Loucy (cell line): ENCODE results near the gene DBNL.

ENCODE experiments used
- H2AFZ ChIP-seq: fragments of 200-600 bp; sonication (generic); 2 replicates; pipeline ENCODE4 v1.6.0; 2016; ENCODE audit warnings: antibody characterized with exemption, mild to moderate bottlenecking, low read length, moderate library complexity
- H3F3A ChIP-seq: fragments of 200-600 bp; 2 replicates; pipeline ENCODE4 v1.6.0; 2016; ENCODE audit warnings: antibody characterized with exemption, low read depth, mild to moderate bottlenecking
- H3K27me3 ChIP-seq: fragments of 200-600 bp; sonication (generic); 2 replicates; pipeline ENCODE4 v1.6.1; 2014; ENCODE audit warnings: low read length, mild to moderate bottlenecking; ENCODE audit not compliant: insufficient read depth, poor library complexity, severe bottlenecking
- H3K36me3 ChIP-seq: fragments of 200-600 bp; sonication (generic); 2 replicates; pipeline ENCODE4 v1.6.1; 2016; ENCODE audit warnings: low read length; ENCODE audit not compliant: insufficient read depth
- H3K4me1 ChIP-seq: fragments of 200-600 bp; sonication (generic); 2 replicates; pipeline ENCODE4 v1.5.1; 2014; ENCODE audit warnings: low read length, mild to moderate bottlenecking; ENCODE audit not compliant: insufficient read depth, poor library complexity, severe bottlenecking
- H3K4me2 ChIP-seq: fragments of 200-600 bp; sonication (generic); 2 replicates; pipeline ENCODE4 v1.6.0; 2014; ENCODE audit warnings: antibody characterized with exemption, low read length, low read depth, mild to moderate bottlenecking; ENCODE audit not compliant: poor library complexity, severe bottlenecking
- H3K4me3 ChIP-seq: fragments of 200-600 bp; sonication (generic); 2 replicates; pipeline ENCODE4 v1.5.1; 2014; ENCODE audit warnings: low read length, mild to moderate bottlenecking, mixed read lengths; ENCODE audit not compliant: poor library complexity, severe bottlenecking
- H3K79me2 ChIP-seq: fragments of 200-600 bp; sonication (generic); 2 replicates; pipeline ENCODE4 v1.6.1; 2014; ENCODE audit warnings: low read length; ENCODE audit not compliant: insufficient read depth
- H3K9ac ChIP-seq: fragments of 200-600 bp; sonication (generic); 2 replicates; pipeline ENCODE4 v1.6.0; 2014; ENCODE audit warnings: mild to moderate bottlenecking, low read depth, low read length, moderate library complexity; ENCODE audit not compliant: poor library complexity, severe bottlenecking
- H3K9me2 ChIP-seq: fragments of 200-600 bp; sonication (generic); replicated peaks from 2 replicates; pipeline ENCODE4 v1.6.1; 2016; ENCODE audit warnings: low read depth, low read length, mixed read lengths
- H3K9me3 ChIP-seq: fragments of 200-600 bp; sonication (generic); 2 replicates; pipeline ENCODE4 v1.6.1; 2014; ENCODE audit warnings: mild to moderate bottlenecking, antibody characterized with exemption, low read length, low read depth; ENCODE audit not compliant: insufficient read depth
- H4K20me1 ChIP-seq: fragments of 200-600 bp; sonication (generic); 2 replicates; pipeline ENCODE4 v1.6.0; 2014; ENCODE audit warnings: antibody characterized with exemption, low read length, mild to moderate bottlenecking; ENCODE audit not compliant: insufficient read depth, poor library complexity, severe bottlenecking
- EZH2phosphoT487 ChIP-seq: fragments of 200-600 bp; IDR thresholded peaks from 2 replicates; pipeline ENCODE4 v1.6.1; 2018; ENCODE audit warnings: antibody characterized with exemption, mild to moderate bottlenecking, moderate library complexity, borderline replicate concordance
- TF ChIP-seq, protein P1 (sequence below): fragments of 200-600 bp; sonication (generic); conservative IDR thresholded peaks from 2 replicates; pipeline ENCODE4 v1.5.1; 2014; ENCODE audit warnings: mild to moderate bottlenecking, antibody characterized with exemption, low read length

The DBNL gene

DNA sequence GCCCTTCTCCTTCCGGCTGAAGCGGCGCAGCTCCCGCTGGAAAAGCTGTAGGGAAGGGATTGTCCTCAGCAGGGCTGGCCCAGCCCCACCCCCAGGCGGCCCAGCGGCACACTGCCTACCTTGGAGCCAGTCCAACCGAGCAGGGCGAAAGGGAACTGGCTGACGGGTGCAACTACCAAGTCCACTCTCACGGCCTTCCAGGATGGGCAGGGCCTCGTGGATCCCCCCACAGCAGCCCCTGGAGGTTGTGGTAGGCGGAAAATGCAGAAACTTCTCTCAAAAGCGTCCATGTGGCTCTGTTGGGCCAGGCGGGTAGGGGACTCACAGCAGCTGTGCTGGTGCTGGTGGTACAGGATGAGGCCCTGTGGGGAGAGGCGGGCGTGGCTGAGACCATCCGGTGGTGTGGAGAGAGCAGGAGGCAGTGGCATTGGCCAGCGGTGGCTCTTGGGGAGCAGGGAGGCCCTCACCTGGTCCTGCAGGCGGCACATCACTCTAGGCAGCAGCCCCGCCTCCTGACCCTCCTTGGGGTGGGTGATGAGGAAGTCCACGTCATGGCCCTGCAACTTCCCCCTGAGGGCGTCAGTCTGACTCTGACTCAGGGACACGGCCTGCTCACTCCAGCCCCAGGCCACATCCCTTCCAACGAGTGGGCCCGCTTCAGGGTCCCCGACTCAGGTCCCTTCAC lies 29.3 kb downstream of the DBNL start:
- H3K9me3 ChIP-seq: no peaks in the 10 kb centered on the region
- H3K4me3 ChIP-seq: no peak overlapping the region
- no peaks in the 10 kb centered on the region for H3K27me3 ChIP-seq
- H3K9me2 ChIP-seq: no peaks in the 10 kb centered on the region
- H3F3A ChIP-seq: no peaks in the 10 kb centered on the region
- peaks cover 45% of the 10 kb centered on the region; the same call in 1 of the 2 replicates for H3K36me3 ChIP-seq
- H4K20me1 ChIP-seq: peaks cover 8% of the 10 kb centered on the region
- no peak overlapping the region for H3K4me2 ChIP-seq
- H3K9ac ChIP-seq: no peak overlapping the region
- TF ChIP-seq, protein P1, sequence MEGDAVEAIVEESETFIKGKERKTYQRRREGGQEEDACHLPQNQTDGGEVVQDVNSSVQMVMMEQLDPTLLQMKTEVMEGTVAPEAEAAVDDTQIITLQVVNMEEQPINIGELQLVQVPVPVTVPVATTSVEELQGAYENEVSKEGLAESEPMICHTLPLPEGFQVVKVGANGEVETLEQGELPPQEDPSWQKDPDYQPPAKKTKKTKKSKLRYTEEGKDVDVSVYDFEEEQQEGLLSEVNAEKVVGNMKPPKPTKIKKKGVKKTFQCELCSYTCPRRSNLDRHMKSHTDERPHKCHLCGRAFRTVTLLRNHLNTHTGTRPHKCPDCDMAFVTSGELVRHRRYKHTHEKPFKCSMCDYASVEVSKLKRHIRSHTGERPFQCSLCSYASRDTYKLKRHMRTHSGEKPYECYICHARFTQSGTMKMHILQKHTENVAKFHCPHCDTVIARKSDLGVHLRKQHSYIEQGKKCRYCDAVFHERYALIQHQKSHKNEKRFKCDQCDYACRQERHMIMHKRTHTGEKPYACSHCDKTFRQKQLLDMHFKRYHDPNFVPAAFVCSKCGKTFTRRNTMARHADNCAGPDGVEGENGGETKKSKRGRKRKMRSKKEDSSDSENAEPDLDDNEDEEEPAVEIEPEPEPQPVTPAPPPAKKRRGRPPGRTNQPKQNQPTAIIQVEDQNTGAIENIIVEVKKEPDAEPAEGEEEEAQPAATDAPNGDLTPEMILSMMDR: no peak
- no peak for TF ChIP-seq EZH2phosphoT487
- no peak overlapping the region for H2AFZ ChIP-seq
- H3K79me2 ChIP-seq: peaks cover 18% of the 10 kb centered on the region; the same call in 1 of the 2 replicates
- peaks cover 25% of the 10 kb centered on the region for H3K4me1 ChIP-seq

DNA sequence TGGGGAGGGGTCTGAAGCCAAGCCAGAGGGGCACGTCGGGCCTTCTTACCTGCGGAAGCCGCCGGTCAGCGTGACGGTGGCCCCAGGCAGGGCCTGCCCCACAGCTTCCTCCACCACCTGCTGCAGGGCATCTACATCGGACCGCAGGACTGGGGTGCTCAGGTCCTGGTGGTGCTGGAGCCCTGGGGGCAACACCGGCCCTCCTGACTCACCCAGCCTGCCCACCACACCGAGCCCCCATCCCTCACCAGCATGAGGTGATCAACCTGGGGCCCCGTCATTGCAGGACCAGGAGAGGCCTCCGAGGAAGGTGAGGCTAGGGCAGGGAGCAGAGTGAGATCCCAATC lies 29.8 kb downstream of the DBNL start:
- no peak overlapping the region for H3K4me3 ChIP-seq
- peaks cover 50% of the 10 kb centered on the region; the same call in 1 of the 2 replicates for H3K36me3 ChIP-seq
- no peaks in the 10 kb centered on the region for H3K27me3 ChIP-seq
- H4K20me1 ChIP-seq: peaks cover 8% of the 10 kb centered on the region
- H2AFZ ChIP-seq: no peak overlapping the region
- peaks cover 23% of the 10 kb centered on the region for H3K79me2 ChIP-seq
- no peaks in the 10 kb centered on the region for H3K9me2 ChIP-seq
- TF ChIP-seq EZH2phosphoT487: no peak
- TF ChIP-seq, protein P1: no peak
- H3K9me3 ChIP-seq: no peaks in the 10 kb centered on the region
- H3K9ac ChIP-seq: no peak overlapping the region
- H3F3A ChIP-seq: no peaks in the 10 kb centered on the region
- no peak overlapping the region for H3K4me2 ChIP-seq
- peaks cover 29% of the 10 kb centered on the region for H3K4me1 ChIP-seq

DNA sequence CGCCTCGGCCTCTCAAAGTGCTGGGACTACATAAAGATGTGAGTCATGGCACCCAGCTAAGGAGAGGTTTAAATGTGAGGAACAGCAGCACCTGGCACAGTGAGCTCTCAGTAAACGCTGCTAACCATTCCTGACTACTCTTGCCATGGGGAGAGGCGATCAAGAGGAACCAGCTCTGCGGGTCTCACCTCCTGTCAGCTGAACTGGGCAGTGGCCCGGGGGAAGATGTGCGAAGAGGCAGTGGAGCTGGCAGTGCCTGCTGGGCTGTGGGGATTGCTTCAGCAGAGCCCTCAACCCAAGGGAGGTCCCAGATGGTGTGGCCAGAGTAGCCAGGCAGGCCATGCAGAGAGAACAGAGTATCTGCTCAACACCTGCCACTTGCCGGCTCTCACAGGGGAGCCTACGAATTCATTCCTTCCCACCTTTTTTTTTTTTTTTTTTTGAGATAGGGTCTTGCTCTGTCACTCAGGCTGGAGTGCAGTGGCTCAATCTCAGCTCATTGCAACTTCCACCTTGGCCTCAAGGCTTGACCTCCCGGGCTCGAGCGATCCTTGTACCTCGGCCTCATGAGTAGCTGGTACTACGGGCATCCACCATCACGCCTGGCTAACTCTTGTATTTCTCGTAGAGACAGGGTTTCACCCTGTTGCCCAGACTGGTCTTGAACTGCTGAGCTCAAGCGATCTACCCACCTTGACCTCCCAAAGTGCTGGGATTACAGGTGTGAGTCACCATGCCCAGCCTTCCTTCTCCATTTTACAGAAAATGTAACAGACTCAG lies 31.0 kb downstream of the DBNL start:
- no peaks in the 10 kb centered on the region for H3K9me3 ChIP-seq
- no peak overlapping the region for H2AFZ ChIP-seq
- H3K4me2 ChIP-seq: no peak overlapping the region
- TF ChIP-seq EZH2phosphoT487: no peak
- TF ChIP-seq, protein P1: no peak
- H4K20me1 ChIP-seq: peaks cover 10% of the 10 kb centered on the region
- H3K4me3 ChIP-seq: no peak overlapping the region
- H3K36me3 ChIP-seq: peaks cover 50% of the 10 kb centered on the region; the same call in 1 of the 2 replicates
- H3K9me2 ChIP-seq: no peaks in the 10 kb centered on the region
- peaks cover 38% of the 10 kb centered on the region for H3K4me1 ChIP-seq
- no peak overlapping the region for H3K9ac ChIP-seq
- no peaks in the 10 kb centered on the region for H3K27me3 ChIP-seq
- H3K79me2 ChIP-seq: peaks cover 35% of the 10 kb centered on the region
- H3F3A ChIP-seq: no peaks in the 10 kb centered on the region
